GM12873 (cell line): ENCODE data around the gene PBXIP1.

ENCODE experiments used
- TF ChIP-seq, protein P1 (sequence below): IDR thresholded peaks from 2 replicates; pipeline ENCODE4 v1.5.1; 2012; ENCODE audit warnings: low read depth, mild to moderate bottlenecking, moderate library complexity, low read length, control low read depth; ENCODE audit not compliant: insufficient read depth; ENCODE audit errors: missing control alignments

The PBXIP1 gene

DNA sequence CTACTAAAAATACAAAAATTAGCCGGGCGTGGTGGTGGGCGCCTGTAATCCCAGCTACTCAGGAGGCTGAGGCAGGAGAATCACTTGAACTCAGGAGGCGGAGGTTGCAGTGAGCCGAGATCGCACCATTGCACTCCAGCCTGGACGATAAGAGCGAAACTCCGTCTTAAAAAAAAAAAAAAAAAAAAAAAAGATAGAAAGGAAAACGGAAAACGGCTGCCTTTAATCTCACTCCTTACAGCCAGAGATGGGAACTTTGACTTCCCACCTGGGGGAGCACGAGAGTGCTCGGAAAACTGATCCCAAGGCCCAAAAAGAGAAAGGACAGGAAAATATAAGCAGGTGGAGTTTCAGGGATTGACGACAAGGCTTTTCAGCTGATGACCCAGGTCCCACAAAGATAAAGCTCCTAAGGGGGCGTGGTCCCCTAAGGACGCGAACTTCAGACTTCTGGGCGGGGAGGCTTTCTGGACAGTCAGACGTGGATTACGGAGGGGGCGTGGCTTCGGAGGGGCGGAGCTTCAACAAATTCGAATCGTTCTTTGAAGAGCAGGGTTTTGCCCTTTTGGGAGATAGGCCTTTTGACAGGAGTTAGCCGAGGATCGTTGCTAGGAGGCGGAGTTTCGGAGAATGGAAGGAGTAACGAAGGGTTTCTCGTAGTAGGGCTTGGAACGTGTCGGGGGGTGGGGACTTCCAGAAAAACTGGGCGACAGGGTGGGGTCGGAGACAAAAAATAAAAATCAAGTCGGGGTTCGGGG lies 17.6 kb upstream of the PBXIP1 start:
- TF ChIP-seq, protein P1, sequence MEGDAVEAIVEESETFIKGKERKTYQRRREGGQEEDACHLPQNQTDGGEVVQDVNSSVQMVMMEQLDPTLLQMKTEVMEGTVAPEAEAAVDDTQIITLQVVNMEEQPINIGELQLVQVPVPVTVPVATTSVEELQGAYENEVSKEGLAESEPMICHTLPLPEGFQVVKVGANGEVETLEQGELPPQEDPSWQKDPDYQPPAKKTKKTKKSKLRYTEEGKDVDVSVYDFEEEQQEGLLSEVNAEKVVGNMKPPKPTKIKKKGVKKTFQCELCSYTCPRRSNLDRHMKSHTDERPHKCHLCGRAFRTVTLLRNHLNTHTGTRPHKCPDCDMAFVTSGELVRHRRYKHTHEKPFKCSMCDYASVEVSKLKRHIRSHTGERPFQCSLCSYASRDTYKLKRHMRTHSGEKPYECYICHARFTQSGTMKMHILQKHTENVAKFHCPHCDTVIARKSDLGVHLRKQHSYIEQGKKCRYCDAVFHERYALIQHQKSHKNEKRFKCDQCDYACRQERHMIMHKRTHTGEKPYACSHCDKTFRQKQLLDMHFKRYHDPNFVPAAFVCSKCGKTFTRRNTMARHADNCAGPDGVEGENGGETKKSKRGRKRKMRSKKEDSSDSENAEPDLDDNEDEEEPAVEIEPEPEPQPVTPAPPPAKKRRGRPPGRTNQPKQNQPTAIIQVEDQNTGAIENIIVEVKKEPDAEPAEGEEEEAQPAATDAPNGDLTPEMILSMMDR = peak; percentile 15

DNA sequence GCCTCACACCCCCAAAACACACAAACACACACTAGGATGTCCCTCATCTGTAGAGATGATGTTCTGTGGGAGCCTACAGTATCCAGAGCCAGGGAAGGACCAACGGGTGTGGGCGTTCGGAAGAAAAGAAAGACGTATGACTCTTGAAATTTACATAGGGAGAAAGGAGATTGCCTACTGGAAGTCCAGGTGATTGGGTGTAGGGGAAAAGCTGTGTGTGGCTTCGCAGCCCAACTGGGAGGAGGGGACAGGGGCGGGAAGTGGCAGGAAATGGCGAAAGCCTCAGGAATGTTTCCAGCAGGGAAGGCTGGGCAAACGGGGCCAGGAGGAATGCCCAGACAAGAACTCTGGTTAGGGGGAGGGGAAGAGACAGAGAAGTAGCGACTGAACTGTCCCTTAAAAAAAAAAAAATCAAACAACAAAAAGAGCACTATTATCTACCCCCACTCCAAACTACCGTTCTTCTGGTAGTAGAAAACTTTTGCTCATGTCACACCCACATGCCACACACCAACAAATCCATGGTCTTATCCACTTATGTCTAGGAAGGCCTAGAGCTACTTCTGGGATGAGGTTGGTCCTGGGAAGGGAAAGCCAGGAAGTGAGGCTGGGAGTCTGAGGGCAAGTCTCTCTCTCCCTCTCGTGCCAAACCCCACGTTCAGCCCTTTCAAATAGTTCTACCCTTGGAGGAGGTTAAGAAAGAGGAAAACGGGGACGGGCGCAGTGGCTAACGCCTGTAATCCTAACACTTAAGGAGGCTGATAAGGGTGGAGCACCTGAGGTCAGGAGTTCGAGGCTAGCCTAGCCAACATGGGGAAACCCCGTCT lies 16.8 kb upstream of the PBXIP1 start:
- TF ChIP-seq, protein P1 = no peak

GRCh38 chr1:154972213-154972516 lies 16.3 kb upstream of the PBXIP1 start:
- TF ChIP-seq, protein P1 = no peak

DNA sequence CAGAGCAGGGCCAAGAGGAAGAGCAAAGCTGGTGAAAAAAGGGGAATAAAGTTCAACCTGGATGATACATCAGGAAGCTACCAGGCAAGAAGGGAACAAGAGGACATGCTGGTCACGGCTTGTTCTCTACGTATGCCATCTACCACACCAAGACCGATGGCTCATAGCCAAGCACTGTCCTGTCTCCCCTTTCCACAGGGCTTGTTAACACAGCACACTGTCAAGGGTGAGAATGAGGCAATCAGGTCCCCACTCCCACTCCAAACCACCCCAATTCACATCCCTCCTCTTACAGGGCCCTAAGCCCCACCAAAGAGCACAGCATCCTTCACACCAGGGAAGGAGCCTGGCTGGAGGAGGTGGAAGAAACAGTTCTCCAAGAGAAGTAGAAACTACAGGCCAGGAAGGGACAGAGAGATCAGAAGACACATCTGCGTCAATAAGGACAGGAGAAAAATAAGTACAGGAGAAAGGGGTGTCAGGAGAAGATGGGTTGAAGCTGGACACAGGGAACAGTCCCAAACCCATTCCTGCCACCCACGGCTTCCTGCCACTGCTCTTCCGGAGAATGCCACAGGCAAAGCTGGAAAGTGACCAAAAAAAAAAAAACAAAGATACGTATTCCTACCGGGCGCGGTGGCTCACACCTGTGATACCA lies 15.6 kb upstream of the PBXIP1 start:
- TF ChIP-seq, protein P1 = no peak

GRCh38 chr1:154970631-154971340 lies 14.9 kb upstream of the PBXIP1 start, which contains the start of gene SHC1:
Gene SHC1, minus strand, starts transcription at chr1:154970747. Its CDS starts 221 bp downstream, at chr1:154970526.
- TF ChIP-seq, protein P1 = no peak

- TF ChIP-seq, protein P1 = no peak
Observed at GRCh38 chr1:154969860-154970452, 14.1 kb upstream of the PBXIP1 start.

GRCh38 chr1:154969246-154969645 lies 13.3 kb upstream of the PBXIP1 start:
- TF ChIP-seq, protein P1 = no peak
